Activated B cell treated with CpG ODN at 0.5 μM for 24 hours (primary cell): ENCODE data around the gene GABBR2. TPM values are rescaled to one million over a fixed set of nuclear protein-coding genes. Genes with fewer than 3 reads are reported as not detected.

Experiments
- ATAC-seq: fragments of 200-7000 bp; cut with Tn5 transposase; one replicate; pipeline ENCODE4 v1.10.0; 2021; ENCODE audit warnings: low read depth, mild to moderate bottlenecking, moderate library complexity
- CTCF ChIA-PET: fragments of 350-600 bp; sonication (Branson Sonifier 250); formaldehyde crosslinking; loops from one replicate; lab custom pipeline; 2021; ENCODE audit warnings: antibody characterized with exemption; lab: Charles Lee
- POLR2A ChIA-PET: fragments of 350-600 bp; sonication (Branson Sonifier 250); formaldehyde crosslinking; loops from one replicate; lab custom pipeline; 2021; ENCODE audit warnings: antibody characterized with exemption; lab: Charles Lee
- DNase-seq: peaks from one replicate; pipeline ENCODE4 v3.0.0; 2022
- H3K27ac Mint-ChIP-seq: one replicate; pipeline ENCODE4 v1.8.0; 2020; ENCODE audit warnings: mixed read lengths
- H3K27me3 Mint-ChIP-seq: one replicate; pipeline ENCODE4 v1.8.0; 2021; ENCODE audit warnings: mixed read lengths
- H3K36me3 Mint-ChIP-seq: one replicate; pipeline ENCODE4 v1.8.0; 2021; ENCODE audit warnings: low read depth, mixed read lengths
- H3K4me1 Mint-ChIP-seq: one replicate; pipeline ENCODE4 v1.8.0; 2021; ENCODE audit warnings: mixed read lengths
- H3K4me3 Mint-ChIP-seq: one replicate; pipeline ENCODE4 v1.8.0; 2020; ENCODE audit warnings: mild to moderate bottlenecking, mixed read lengths
- H3K9me3 Mint-ChIP-seq: one replicate; pipeline ENCODE4 v1.8.0; 2020; ENCODE audit warnings: mixed read lengths
- intact Hi-C: fragments of 100-400 bp; cut with micrococcal nuclease; formaldehyde crosslinking; loops from one replicate; pipeline ENCODE4 v1.15.1; 2024
- total RNA-seq: library from RNA; stranded (reverse); gene quantifications from 2 replicates; pipeline ENCODE4 v1.2.3, GENCODE V29; 2022
- TF ChIP-seq, protein P1 (sequence below): fragments of 200-600 bp; IDR thresholded peaks from one replicate; pipeline ENCODE4 v1.8.0; 2022; ENCODE audit warnings: antibody characterized with exemption, mild to moderate bottlenecking

GABBR2 gene
- total RNA-seq, 1 donor from 2014 or later = not detected

DNA sequence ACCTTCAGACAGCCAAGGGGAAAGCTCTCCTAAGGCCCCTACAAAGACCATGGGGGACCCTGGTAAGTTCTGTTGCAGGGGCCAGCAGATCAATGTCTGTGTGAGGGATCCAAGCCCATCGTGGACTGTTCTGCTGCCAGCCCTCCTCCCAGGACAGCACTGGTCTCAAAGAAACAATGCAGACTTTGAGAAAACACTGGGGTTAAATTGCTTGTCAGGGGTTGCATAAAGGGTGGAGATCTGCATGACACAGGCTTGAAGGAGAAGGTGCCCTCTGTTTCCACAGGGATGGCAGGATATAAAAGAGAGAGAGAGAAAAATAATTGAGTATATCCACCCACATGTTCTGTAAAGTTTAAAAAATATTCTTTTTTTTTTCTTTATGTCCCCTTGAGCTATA lies 295.7 kb downstream of the GABBR2 start:
- no peak overlapping the region for H3K4me3 Mint-ChIP-seq
- CTCF ChIA-PET = no interaction called here
- POLR2A ChIA-PET = no interaction called here
- H3K27me3 Mint-ChIP-seq = peaks cover 13% of the 10 kb centered on the region
- DNase-seq = no peak
- H3K36me3 Mint-ChIP-seq = no peaks in the 10 kb centered on the region
- intact Hi-C loops = no loop called here
- TF ChIP-seq, protein P1, sequence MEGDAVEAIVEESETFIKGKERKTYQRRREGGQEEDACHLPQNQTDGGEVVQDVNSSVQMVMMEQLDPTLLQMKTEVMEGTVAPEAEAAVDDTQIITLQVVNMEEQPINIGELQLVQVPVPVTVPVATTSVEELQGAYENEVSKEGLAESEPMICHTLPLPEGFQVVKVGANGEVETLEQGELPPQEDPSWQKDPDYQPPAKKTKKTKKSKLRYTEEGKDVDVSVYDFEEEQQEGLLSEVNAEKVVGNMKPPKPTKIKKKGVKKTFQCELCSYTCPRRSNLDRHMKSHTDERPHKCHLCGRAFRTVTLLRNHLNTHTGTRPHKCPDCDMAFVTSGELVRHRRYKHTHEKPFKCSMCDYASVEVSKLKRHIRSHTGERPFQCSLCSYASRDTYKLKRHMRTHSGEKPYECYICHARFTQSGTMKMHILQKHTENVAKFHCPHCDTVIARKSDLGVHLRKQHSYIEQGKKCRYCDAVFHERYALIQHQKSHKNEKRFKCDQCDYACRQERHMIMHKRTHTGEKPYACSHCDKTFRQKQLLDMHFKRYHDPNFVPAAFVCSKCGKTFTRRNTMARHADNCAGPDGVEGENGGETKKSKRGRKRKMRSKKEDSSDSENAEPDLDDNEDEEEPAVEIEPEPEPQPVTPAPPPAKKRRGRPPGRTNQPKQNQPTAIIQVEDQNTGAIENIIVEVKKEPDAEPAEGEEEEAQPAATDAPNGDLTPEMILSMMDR = no peak
- no peak for ATAC-seq
- H3K4me1 Mint-ChIP-seq = peaks cover 19% of the 10 kb centered on the region
- H3K9me3 Mint-ChIP-seq = no peaks in the 10 kb centered on the region
- H3K27ac Mint-ChIP-seq = no peak overlapping the region

DNA sequence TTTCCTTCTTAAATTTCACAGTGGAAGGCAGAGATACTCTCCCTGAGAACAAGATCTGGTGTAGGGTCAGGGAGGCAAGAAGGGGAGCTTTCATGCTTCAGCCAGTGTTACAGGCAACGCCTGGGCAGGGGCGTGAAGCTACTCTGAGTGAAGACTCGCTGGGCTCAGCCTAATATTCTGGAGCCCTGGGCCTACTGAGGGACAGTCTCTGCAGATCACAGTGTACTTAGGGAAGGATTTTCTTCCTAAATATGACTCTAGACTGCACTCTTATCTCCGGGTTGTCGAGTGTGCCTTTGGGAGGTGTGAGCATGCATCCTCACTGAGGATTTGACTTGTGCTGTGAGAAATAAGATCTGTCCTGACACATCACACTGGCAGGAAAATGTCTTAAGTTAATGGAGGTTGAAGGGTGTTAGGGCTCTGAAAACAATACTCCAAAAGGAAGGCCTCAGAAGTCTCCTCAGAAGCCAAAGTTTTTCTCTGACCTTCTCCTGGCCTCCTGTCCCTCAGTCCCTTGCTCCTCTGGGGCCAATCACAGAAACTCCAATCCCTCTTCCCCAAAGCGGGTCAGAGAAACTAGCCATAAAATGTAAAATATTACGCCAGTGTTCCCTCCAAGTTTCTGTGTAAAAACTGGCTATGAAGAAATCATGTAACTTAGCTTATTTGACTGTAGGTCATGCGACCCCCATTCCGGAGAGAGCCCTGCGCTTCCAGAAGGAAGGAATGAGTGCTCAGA lies 296.5 kb downstream of the GABBR2 start:
- DNase-seq (no peak), ATAC-seq (no peak)
- ChIA-PET CTCF (no interaction called here), POLR2A (no interaction called here)
- Mint-ChIP-seq H3K4me1 (peaks cover 19% of the 10 kb centered on the region), H3K9me3 (no peaks in the 10 kb centered on the region), H3K27ac (no peak overlapping the region), H3K27me3 (peaks cover 11% of the 10 kb centered on the region), H3K4me3 (no peak overlapping the region), H3K36me3 (no peaks in the 10 kb centered on the region)
- TF ChIP-seq, protein P1 = no peak
- intact Hi-C loops = no loop called here

DNA sequence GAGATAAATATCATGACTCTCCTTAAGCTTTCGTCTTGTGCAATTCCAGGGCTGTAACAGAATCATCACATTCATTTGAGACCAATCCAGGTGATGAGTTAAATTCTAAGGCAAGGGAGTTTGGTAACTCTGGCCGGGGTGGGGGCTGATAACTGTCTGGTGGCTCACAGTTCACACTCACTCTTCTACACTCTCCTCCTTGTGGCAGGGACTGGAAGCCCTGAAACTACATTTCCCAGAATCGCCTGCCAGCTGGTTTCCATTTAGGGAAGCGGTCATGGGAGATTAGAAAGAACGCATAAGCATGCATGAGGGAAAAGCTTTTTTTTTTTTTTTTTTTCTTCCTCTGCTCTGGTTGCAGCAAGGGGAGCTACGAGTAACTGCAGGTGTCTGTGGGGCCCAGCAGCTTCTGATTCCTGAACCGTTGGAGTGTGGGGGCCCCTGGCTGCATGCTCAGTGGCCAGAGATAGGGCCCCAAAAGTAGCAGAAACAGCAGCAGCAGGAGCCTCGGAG lies 298.5 kb downstream of the GABBR2 start:
- Mint-ChIP-seq H3K27ac (no peak overlapping the region), H3K36me3 (no peaks in the 10 kb centered on the region), H3K27me3 (peaks cover 7% of the 10 kb centered on the region), H3K9me3 (no peaks in the 10 kb centered on the region), H3K4me3 (peak overlapping the region; percentile 8), H3K4me1 (peaks cover 19% of the 10 kb centered on the region)
- DNase-seq = no peak
- intact Hi-C loops = no loop called here
- POLR2A ChIA-PET = interaction anchor here (0.6 to 0.8 kb wide), 3 partner anchors 29 to 441 kb away, joined by 3 to 4 read pairs (median 3); no protein-coding TSS in a partner anchor
- ATAC-seq = peak; percentile 31
- TF ChIP-seq, protein P1 = no peak
- CTCF ChIA-PET = interaction anchor here (0.9 to 1.1 kb wide), 2 partner anchors 181 to 366 kb away, joined by 3 read pairs; no protein-coding TSS in a partner anchor

DNA sequence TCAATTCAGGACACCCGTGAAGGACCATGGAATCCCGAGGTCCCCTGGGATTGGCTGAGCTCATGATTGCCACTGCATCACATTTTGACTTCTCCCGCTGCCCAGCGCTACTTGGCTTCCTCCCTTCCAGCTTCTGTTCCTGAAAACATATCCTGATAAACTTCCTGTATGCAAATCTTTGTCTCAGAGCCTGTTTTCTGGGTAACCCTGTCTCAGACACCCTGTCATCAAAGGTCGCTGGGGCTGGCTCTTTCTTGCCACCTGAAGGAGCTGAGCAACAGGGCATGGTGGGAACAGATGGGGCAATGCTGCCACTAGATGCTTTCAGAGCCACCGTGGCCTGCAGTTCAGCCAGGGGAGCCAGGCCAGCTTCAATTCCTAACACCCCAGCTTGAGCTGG lies 299.0 kb downstream of the GABBR2 start:
- intact Hi-C loops = no loop called here
- ChIA-PET CTCF (interaction anchor here (0.9 to 1.1 kb wide), 2 partner anchors 181 to 367 kb away, joined by 3 read pairs; no protein-coding TSS in a partner anchor), POLR2A (interaction anchor here (0.7 to 0.8 kb wide), 2 partner anchors 28 to 94 kb away, joined by 3 read pairs; no protein-coding TSS in a partner anchor)
- H3K27ac Mint-ChIP-seq = no peak overlapping the region
- peaks cover 7% of the 10 kb centered on the region for H3K27me3 Mint-ChIP-seq
- no peak for ATAC-seq
- TF ChIP-seq, protein P1 = no peak
- H3K4me1 Mint-ChIP-seq = peaks cover 19% of the 10 kb centered on the region
- H3K36me3 Mint-ChIP-seq = no peaks in the 10 kb centered on the region
- H3K4me3 Mint-ChIP-seq = no peak overlapping the region
- no peak for DNase-seq
- H3K9me3 Mint-ChIP-seq = no peaks in the 10 kb centered on the region

DNA sequence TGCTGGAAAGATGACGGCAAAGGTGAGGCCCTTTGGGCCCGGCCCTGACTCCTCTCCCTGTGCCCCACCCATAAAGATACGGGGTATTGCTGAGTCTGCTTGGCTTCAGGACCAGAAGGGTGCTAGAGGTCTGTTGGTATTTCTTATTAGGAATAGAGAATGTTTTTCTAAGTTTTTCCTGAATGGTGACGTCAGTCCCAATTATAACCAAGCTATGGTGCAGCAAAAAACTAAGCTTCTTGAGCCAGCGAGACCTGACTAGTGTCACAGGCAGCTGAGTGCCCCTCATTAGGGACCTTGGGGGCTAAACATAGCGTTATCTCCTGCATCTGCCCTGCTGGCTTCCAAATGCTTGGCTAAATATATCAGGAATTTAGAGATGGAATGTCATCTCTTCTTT lies 302.3 kb downstream of the GABBR2 start:
- TF ChIP-seq, protein P1 = no peak
- ChIA-PET POLR2A (no interaction called here), CTCF (no interaction called here)
- intact Hi-C loops = no loop called here
- no peak overlapping the region for H3K4me3 Mint-ChIP-seq
- no peak for ATAC-seq
- H3K36me3 Mint-ChIP-seq = no peaks in the 10 kb centered on the region
- H3K27me3 Mint-ChIP-seq = peaks cover 2% of the 10 kb centered on the region
- H3K4me1 Mint-ChIP-seq = peaks cover 19% of the 10 kb centered on the region
- no peak overlapping the region for H3K27ac Mint-ChIP-seq
- DNase-seq = no peak
- no peaks in the 10 kb centered on the region for H3K9me3 Mint-ChIP-seq
